ENCODE data around the gene NRL. TPM values are rescaled to one million over a fixed set of nuclear protein-coding genes. Genes with fewer than 3 reads are reported as not detected.

The NRL gene
- total and polyA plus RNA-seq, 9 of the 15 experiments (the other 6 are each of a cell fraction or from before 2014, with no cell fraction given) = 0.07 to 2.7 (median 1.4) TPM; not detected in 1

DNA sequence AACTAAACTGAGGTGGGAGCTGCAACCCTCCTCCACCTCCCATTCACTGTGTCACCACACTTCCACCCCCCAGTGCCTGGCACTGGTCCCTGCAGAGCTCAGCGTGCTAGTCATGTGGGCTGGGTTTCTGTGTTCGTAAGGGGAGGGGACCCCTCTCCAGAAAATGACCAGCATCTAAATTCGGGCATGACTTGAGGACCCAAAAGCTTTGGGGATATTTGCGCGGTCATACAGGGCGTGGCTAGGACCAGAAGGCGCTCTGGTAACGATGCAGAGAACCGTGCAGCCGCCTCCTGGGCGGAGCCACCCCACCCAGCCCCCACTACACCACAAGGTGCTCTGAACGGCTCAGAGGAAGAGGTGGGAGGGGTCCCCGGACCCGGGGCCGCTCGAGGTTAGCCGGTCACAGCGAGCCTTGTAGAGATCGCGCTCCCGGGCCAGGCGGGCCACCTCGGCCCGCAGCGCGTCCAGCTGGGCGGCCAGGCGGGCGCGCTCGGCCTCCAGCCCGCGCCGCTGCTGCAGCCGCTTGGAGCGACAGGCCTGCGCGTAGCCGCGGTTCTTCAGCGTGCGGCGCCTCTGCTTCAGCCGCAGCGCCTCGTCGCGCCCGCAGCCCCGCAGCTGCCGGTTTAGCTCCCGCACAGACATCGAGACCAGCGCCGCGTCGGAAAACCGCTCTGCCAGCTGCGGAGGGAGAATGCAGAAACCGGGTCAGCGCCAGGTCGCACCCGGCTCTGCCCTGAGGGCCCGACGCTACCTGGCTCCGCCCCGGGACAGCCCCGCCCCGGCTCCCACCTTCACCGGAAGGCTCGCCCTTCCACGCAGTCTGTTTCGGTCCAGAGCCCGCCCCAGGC lies 33.6 kb downstream of the NRL start (continued):
- TF ChIP-seq, protein P1, sequence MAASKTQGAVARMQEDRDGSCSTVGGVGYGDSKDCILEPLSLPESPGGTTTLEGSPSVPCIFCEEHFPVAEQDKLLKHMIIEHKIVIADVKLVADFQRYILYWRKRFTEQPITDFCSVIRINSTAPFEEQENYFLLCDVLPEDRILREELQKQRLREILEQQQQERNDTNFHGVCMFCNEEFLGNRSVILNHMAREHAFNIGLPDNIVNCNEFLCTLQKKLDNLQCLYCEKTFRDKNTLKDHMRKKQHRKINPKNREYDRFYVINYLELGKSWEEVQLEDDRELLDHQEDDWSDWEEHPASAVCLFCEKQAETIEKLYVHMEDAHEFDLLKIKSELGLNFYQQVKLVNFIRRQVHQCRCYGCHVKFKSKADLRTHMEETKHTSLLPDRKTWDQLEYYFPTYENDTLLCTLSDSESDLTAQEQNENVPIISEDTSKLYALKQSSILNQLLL (CRISPR knock-in tag; IDR thresholded peaks at IDR 0.05; ENCODE audit: borderline replicate concordance) = no peak
- no peak for TF ChIP-seq NR2F6 (CRISPR knock-in tag; IDR thresholded peaks at IDR 0.05)
- TF ChIP-seq EP400 (IDR thresholded peaks at IDR 0.05) = no peak; the same call in 1 of the 2 replicates
- no peak for TF ChIP-seq BRF1 (IDR thresholded peaks at IDR 0.05; ENCODE audit: borderline replicate concordance, extremely low read depth, insufficient read length)
- TF ChIP-seq, protein P2, sequence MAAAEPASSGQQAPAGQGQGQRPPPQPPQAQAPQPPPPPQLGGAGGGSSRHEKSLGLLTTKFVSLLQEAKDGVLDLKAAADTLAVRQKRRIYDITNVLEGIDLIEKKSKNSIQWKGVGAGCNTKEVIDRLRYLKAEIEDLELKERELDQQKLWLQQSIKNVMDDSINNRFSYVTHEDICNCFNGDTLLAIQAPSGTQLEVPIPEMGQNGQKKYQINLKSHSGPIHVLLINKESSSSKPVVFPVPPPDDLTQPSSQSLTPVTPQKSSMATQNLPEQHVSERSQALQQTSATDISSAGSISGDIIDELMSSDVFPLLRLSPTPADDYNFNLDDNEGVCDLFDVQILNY (CRISPR knock-in tag; IDR thresholded peaks at IDR 0.05) = no peak
- TF ChIP-seq MCM3 (IDR thresholded peaks at IDR 0.05) = no peak
- TF ChIP-seq CBX8 (IDR thresholded peaks at IDR 0.05; ENCODE audit: borderline replicate concordance, extremely low read depth, low read depth, low read length, poor library complexity, severe bottlenecking) = no peak
- no peak for TF ChIP-seq MCM7 (IDR thresholded peaks at IDR 0.05)
- no peak for TF ChIP-seq CREB1 (IDR thresholded peaks at IDR 0.05)
- TF ChIP-seq CREB1 (CRISPR knock-in tag; IDR thresholded peaks at IDR 0.05) = 0 out of 2 replicates have a peak, but pooled peaks have one; percentile 15
- TF ChIP-seq, protein P3, sequence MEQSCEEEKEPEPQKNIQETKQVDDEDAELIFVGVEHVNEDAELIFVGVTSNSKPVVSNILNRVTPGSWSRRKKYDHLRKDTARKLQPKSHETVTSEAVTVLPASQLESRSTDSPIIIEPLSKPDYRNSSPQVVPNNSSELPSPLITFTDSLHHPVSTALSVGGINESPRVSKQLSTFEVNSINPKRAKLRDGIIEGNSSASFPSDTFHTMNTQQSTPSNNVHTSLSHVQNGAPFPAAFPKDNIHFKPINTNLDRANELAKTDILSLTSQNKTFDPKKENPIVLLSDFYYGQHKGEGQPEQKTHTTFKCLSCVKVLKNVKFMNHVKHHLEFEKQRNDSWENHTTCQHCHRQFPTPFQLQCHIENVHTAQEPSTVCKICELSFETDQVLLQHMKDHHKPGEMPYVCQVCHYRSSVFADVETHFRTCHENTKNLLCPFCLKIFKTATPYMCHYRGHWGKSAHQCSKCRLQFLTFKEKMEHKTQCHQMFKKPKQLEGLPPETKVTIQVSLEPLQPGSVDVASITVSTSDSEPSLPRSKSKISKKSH (CRISPR knock-in tag; IDR thresholded peaks at IDR 0.05) = no peak
- TF ChIP-seq TCF3 (CRISPR knock-in tag; IDR thresholded peaks at IDR 0.05) = no peak
- no peak for TF ChIP-seq NUFIP1 (IDR thresholded peaks at IDR 0.05; ENCODE audit: partially characterized antibody)
- no peak for TF ChIP-seq PHF20 (IDR thresholded peaks at IDR 0.05; ENCODE audit: partially characterized antibody)
- TF ChIP-seq LCOR (CRISPR knock-in tag; IDR thresholded peaks at IDR 0.05) = no peak
- TF ChIP-seq, protein P4, sequence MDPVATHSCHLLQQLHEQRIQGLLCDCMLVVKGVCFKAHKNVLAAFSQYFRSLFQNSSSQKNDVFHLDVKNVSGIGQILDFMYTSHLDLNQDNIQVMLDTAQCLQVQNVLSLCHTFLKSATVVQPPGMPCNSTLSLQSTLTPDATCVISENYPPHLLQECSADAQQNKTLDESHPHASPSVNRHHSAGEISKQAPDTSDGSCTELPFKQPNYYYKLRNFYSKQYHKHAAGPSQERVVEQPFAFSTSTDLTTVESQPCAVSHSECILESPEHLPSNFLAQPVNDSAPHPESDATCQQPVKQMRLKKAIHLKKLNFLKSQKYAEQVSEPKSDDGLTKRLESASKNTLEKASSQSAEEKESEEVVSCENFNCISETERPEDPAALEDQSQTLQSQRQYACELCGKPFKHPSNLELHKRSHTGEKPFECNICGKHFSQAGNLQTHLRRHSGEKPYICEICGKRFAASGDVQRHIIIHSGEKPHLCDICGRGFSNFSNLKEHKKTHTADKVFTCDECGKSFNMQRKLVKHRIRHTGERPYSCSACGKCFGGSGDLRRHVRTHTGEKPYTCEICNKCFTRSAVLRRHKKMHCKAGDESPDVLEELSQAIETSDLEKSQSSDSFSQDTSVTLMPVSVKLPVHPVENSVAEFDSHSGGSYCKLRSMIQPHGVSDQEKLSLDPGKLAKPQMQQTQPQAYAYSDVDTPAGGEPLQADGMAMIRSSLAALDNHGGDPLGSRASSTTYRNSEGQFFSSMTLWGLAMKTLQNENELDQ (CRISPR knock-in tag; IDR thresholded peaks at IDR 0.05; ENCODE audit: borderline replicate concordance) = no peak
- no peak for TF ChIP-seq TAF15 (IDR thresholded peaks at IDR 0.05; ENCODE audit: low read depth, low read length)
- peak; percentile 71 to 76; a peak in 3 of 4 replicates for TF ChIP-seq NRF1 (conservative IDR thresholded peaks at IDR 0.05 in 1 of 2, IDR thresholded peaks at IDR 0.05 in 1 of 2)
- no peak for TF ChIP-seq HDAC1 (IDR thresholded peaks at IDR 0.05)
- no peak for TF ChIP-seq RAD51 (IDR thresholded peaks at IDR 0.05; ENCODE audit: borderline replicate concordance, low read depth)
- TF ChIP-seq, protein P5, sequence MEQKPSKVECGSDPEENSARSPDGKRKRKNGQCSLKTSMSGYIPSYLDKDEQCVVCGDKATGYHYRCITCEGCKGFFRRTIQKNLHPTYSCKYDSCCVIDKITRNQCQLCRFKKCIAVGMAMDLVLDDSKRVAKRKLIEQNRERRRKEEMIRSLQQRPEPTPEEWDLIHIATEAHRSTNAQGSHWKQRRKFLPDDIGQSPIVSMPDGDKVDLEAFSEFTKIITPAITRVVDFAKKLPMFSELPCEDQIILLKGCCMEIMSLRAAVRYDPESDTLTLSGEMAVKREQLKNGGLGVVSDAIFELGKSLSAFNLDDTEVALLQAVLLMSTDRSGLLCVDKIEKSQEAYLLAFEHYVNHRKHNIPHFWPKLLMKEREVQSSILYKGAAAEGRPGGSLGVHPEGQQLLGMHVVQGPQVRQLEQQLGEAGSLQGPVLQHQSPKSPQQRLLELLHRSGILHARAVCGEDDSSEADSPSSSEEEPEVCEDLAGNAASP (IDR thresholded peaks at IDR 0.05) = no peak
